SIG-M5 (cell line): Measurements from ENCODE around the gene NTM.

Experiments
- DNase-seq: peaks from one replicate; lab custom pipeline; 2025; lab: John Stamatoyannopoulos, UW

NTM gene

GRCh38 chr11:132075447-132075846, 705.0 kb downstream of the NTM start:
- DNase-seq: no peak

DNA sequence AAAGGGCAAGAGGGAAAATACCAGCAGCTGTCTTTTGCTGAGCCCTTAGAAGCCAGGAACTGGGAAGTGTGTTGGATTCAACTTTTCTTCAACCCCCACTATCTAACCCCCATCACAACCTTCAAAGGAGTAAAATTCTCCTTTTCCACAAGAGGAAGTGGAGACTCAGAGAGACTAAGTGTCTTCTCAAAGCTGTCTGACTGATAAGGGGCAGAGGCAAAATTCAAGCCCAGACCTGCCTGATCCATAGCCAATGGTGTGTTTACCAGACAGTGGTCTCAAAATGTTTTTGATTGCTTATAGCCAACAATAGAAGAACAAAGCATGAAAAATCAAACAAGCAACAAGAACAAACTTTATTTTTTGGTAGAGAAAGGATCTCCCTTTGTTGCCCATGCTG, 707.0 kb downstream of the NTM start:
- no peak for DNase-seq

DNA sequence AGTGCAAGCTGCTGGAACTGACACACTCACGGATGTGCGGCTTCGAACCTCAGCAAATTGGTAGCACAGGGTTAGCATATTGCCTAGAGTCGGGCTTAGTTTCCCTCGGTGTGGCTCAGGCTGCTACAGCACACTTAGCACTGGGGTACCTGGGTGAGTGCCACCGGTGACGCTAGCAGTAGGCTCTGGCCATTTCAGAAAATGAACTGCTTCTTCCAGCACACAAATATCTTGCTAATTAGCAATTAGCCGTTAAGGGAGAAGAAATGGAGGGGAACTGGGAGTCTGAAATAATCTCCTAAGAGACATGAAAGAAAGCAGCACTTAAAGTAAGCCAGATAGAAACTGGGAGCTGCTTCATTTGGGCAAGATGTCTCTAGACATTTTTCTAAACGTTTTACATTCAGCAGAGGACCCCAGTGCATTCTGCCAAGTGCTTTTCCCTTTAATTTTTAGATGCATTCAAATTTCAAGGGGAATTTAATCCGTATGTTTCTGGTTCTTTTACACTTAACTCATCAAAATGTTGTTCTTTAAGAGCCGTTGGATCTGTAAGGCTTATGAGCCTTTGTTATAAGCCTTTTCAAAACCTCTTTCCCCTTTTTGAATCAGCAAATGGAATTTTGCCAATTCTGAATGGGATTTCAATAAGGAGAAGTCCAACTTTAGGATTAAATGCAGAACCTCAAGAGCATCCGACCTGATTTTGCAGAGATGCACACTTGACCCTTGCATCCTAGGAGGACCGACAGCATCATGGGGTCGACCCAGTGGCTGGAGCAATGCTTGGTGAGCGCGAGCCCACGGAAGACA, 708.1 kb downstream of the NTM start:
- no peak for DNase-seq

GRCh38 chr11:132080127-132080526, 709.7 kb downstream of the NTM start:
- no peak for DNase-seq

DNA sequence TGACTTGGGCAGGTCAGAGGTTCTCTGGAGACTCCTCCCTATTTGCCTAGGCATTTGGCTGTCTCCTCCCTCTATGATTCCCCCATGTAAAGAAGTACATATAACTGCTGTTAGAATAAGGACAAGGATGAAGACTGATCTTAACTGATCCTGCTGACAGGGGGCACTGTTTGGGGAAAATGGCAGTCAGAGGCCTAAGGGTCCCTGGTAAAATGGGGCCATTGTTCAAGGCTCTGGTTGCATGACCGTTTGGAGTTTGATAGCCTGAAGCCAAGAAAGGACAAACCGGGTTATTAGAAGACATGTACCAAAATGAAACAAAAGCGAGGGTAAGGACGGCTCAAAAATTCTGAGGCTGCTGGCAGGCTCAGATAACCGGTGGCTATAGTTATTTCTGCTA, 712.2 kb downstream of the NTM start:
- no peak for DNase-seq

DNA sequence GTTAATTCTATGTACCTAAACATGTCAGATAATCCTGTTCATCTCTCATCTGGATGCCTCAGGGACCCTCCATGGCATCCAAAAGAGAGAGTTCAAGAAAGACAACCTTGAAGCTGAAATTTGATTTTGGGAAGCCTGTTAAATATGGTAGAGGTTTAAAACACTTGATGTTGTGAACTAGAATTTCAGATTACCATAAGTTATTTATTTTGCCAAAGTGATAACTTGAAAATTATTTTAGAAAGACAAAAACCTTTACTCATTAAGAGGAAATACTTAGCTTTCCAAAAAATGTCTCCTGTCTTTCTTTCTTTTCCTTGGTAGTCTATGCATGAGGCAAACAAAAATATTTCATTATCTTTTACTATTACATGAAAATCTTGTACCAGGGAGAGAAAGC, 714.0 kb downstream of the NTM start:
- DNase-seq: no peak

- no peak for DNase-seq
These were observed 716.7 kb downstream of the NTM start for GRCh38 chr11:132087148-132087547.

GRCh38 chr11:132088551-132088950, 718.1 kb downstream of the NTM start:
- no peak for DNase-seq

DNA sequence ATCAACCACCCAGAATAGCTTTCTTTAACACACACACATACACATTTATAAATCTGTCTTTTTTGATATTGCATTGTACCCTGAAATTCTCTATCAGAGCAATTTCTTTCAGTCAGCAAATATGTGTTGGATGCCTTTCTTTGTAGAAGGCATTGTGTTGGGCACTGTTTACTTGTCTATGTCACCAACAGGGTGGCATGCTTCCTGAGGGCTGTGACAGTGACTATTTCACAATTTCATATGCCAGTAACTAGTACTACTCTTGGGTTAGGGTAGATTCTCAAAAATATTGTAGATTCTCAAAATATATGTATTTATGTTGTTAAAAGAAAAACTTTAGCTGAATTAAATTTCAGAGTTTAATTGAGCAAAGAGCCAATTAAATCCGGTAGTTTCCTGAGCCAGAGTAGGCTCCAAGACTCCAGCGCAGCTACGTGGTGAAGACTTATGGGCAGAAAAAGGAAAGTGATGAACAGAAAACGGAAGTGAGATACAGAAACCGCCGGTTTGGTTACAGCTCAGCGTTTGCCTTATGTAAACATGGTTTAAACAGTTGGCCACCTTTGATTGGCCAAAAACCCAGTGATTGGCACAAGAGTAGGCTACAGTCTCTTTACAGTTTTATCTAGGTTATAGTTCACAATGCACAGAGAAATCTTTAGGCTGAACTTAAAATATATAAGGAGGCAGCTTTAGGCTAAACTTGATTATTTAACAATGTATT, 723.3 kb downstream of the NTM start:
- DNase-seq: no peak

DNA sequence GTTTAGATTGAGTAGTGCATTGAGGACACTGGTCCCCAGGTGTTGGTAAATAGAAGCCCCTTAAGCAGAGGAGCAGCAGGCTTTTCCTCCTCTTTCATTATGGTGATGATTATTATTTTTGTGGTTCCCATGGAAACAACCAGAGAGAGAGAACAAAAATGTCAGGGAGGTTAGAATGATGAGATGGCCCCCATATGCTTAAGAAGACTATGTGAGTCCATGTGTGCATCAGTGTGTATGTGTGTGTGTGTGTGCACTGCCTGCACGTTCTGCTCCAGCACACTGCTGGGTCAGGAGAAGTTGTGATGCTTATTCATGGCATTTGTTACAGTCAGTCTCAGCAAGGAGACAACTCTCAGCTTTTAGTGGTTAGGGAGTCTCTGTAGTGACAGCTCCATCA, 724.2 kb downstream of the NTM start:
- DNase-seq: no peak

GRCh38 chr11:132095230-132096131, 725.1 kb downstream of the NTM start:
- no peak for DNase-seq

DNA sequence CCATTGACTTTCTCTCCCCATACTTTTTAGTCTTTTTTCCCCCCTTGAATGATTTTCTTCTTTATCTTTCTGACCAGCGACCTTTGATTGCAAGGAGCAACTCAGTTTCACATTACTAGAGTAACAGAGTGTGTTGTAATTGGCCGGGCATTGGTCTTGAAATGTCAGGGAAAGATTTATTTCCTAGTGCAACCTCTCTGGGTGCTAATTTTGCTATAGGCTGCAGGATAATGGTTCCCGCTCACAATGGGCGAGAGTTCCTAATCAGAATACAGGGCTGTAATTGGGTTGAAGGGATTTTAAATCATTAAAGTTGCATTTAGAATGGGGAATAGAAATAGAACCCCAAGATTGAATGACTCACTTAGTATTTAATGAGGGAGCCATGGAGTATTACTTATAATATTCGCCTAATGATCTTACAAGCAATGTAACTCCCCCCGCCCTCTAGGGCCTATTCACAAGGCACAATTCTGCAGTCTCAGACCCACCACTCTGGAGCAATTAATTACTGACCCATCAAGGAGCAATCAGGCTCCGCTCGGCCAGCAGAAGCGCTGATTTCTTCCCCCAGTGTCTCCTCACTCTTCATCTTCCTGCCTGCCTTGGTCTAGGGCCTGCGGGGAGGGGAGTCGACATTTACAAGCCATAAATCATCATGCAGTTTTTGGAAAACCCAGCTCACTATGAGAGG, 725.9 kb downstream of the NTM start:
- no peak for DNase-seq

- DNase-seq: no peak
These were observed 729.3 kb downstream of the NTM start for GRCh38 chr11:132099692-132100091.

DNA sequence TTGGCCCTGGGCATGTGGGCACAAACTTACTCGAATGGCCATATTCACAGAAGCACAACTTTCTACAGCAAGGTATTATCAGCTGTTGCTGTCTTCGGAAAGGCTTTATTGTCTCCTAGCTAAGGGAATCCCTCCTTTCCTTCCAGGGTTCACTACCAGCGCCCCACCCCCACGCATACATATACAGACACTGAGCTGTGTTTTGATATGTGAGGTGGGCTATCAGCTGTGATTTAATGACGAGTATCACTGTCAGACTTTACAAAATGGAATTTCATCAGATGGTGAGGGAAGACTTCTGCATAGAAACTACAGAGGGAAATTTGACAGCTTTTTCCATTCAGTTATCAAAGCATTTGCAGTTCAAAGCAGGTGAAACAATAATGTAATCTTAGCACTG, 730.2 kb downstream of the NTM start:
- no peak for DNase-seq

DNA sequence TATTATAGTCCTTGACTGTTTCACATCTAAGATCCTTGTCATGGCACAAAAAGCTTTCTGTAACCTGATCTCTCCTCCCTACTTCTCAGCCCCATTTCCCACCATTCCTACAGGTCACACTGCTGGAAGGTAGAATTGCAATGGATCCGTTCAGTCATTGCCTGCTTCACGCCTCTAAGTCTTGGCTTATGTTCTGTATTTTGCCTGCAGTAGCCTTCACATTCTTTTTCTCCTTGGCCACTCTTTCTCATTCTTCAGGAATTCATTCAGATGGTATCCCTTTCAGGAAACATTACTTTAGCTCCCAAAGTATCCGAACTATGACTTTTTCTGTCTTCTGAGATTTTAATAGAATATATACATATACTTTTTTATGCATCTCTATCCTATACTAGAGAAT, 731.5 kb downstream of the NTM start:
- no peak for DNase-seq

DNA sequence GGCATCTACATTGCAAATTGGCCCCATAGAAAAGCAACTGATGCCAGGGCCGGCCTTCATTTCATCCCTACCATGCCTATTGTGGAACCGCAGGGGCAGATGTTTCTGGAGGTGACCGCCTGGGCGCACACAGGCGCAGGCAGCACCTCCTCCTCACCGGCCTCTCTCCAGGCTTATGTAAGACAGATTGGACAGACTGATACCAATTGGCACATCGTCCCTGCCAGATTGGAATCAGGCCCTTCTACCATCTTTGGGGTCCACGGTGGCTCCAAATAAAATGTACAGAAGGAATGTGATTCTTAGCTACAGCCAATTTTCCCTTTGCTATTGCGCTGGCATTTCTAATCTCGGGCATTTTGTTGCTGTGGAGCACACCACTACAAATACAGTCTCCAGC, 732.6 kb downstream of the NTM start:
- DNase-seq: no peak

- DNase-seq: no peak
These were observed 735.9 kb downstream of the NTM start for GRCh38 chr11:132106096-132106982.

DNA sequence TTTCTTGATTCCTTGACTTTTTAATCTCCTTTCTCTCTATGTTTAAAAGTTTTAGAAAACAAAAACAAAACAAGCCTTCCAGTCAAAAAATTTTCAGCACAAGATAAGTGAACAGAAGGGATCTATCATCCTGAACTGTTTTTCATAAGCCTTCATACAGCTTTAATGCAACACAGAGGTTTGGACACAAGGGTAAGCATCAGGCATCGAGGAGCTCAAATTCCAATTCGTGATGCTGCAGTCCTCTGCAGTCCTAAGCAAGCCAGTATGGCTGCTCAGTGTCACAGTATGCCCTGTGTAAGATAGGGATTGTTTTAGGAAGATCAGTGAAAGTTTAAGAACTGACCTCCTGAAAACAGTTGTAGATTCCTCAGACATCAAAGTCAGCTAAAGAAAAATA, 740.9 kb downstream of the NTM start:
- no peak for DNase-seq

GRCh38 chr11:132111838-132112237, 741.4 kb downstream of the NTM start:
- no peak for DNase-seq

DNA sequence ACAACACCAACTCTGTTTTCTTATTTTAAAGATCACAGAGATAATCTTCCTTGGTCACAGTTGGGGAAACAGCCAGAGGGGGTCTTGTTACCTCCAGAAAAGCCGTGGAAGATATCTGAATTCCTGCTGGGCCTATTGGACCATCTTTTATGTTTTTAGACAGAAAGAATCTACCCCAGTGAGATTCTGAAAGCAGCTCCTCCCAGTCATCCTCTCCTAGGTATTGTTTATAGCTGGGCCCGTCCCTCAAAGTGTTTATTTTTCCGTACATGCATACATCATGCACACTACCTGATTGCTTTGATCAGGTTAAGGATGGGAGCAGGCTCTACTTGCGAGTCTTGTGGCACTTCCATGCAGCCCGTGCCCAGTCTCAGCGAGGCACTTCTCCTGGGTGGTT, 742.4 kb downstream of the NTM start:
- DNase-seq: no peak

DNA sequence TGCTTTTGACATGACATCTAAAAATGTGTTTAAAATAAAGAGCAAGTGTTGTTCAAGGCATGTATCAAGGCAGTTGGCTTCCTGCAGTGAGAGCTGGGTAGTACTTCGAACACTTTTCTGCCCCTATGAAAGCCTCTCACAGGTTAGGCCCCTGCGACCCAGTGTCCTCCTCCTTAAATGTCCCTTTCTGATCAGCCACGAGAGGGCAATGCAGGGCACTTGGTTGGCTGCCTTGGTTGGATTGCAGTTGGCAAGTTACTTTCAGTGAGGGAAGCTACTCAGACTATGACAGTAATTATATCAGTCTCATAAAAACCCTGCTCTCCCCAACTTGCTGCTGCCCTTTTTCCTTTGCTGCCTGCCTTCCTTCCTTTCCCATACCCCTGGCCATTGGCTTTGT, 743.8 kb downstream of the NTM start:
- no peak for DNase-seq
